Endothelial cell of umbilical vein (primary cell): Measurements from ENCODE around the gene TSEN2. TPM values are rescaled to one million over a fixed set of nuclear protein-coding genes. Genes with fewer than 3 reads are reported as not detected.

Source experiments
- BruUV-seq: library from RNA; stranded (reverse); fragments of 400-500 nt; replicated peaks from 2 replicates; lab custom pipeline; 2021; lab: Mats Ljungman, UMichigan
- CTCF ChIA-PET: fragments of 300-600, 350-600 bp; sonication (Branson Sonifier 250); formaldehyde crosslinking; loops from one replicate; lab custom pipeline; 2021; ENCODE audit warnings: antibody characterized with exemption, inconsistent platforms; lab: Charles Lee
- POLR2A ChIA-PET: fragments of 300-600, 350-600 bp; sonication (Branson Sonifier 250); formaldehyde crosslinking; loops from one replicate; lab custom pipeline; 2021; ENCODE audit warnings: antibody characterized with exemption, inconsistent platforms; lab: Charles Lee
- DNase-seq: peaks from one replicate; pipeline ENCODE4 v3.0.0-alpha.2; 2011; ENCODE audit warnings: low read depth, low spot score
- FAIRE-seq: peaks from 2 replicates; lab custom pipeline; 2011; peaks lifted over from hg19 to GRCh38; lab: Jason Lieb, UNC
- H2AFZ ChIP-seq: 2 replicates; pipeline ENCODE4 v1.6.0; 2012; ENCODE audit warnings: low read depth, low read length, control low read depth, inconsistent platforms
- H3K27ac ChIP-seq: 2 replicates; pipeline ENCODE4 v1.5.1; 2011; ENCODE audit warnings: low read depth, mild to moderate bottlenecking, control low read depth, low read length, moderate library complexity; ENCODE audit not compliant: insufficient read depth
- H3K27me3 ChIP-seq, 2 experiments: 2 replicates each; pipeline versions ENCODE4 v1.6.0 to v1.6.1; 2011; ENCODE audit warnings: low read length in 2 of 2, mixed read lengths in 1 of 2; ENCODE audit not compliant: control insufficient read depth in 2 of 2, insufficient read depth in 2 of 2
- H3K36me3 ChIP-seq, 2 experiments: 2 replicates in 1 of 2; 3 replicates in 1 of 2; pipeline ENCODE4 v1.5.1; 2011; ENCODE audit warnings: low read length in 2 of 2, mild to moderate bottlenecking in 1 of 2, moderate library complexity in 1 of 2; ENCODE audit not compliant: control insufficient read depth in 2 of 2, insufficient read depth in 2 of 2; ENCODE audit errors: extremely low read depth in 1 of 2
- H3K4me1 ChIP-seq: 3 replicates; pipeline ENCODE4 v1.5.1; 2011; ENCODE audit warnings: mild to moderate bottlenecking, low read length; ENCODE audit not compliant: control insufficient read depth, insufficient read depth; ENCODE audit errors: extremely low read depth
- H3K4me2 ChIP-seq: 2 replicates; pipeline ENCODE4 v1.6.1; 2011; ENCODE audit warnings: low read length, control low read depth, mixed read lengths; ENCODE audit not compliant: insufficient read depth
- H3K4me3 ChIP-seq, 3 experiments: fragments of 200-600 bp in 1 of 3; sonication (generic), shearing (Covaris generic) in 1 of 3; replicated peaks in 1 of 3; 2 replicates each; pipeline ENCODE4 v1.5.1; 2011 to 2016; ENCODE audit warnings: control low read depth in 3 of 3, low read length in 3 of 3, mild to moderate bottlenecking in 2 of 3, inconsistent platforms in 1 of 3, low read depth in 1 of 3, moderate library complexity in 1 of 3; ENCODE audit not compliant: insufficient read depth in 1 of 3
- H3K79me2 ChIP-seq: 2 replicates; pipeline ENCODE4 v1.6.0; 2012; ENCODE audit warnings: low read length, inconsistent platforms; ENCODE audit not compliant: control insufficient read depth, insufficient read depth
- H3K9ac ChIP-seq: replicated peaks from 2 replicates; pipeline ENCODE3; 2011; ENCODE audit warnings: low read length, control low read depth; ENCODE audit not compliant: insufficient read depth; ENCODE audit errors: extremely low read depth
- H3K9me1 ChIP-seq: replicated peaks from 3 replicates; pipeline ENCODE4 v1.6.0; 2011; ENCODE audit warnings: mild to moderate bottlenecking, low read length; ENCODE audit not compliant: control insufficient read depth, insufficient read depth; ENCODE audit errors: extremely low read depth
- H3K9me3 ChIP-seq: replicated peaks from 2 replicates; pipeline ENCODE4 v1.5.1; 2012; ENCODE audit warnings: low read length, inconsistent platforms; ENCODE audit not compliant: control insufficient read depth, insufficient read depth
- H4K20me1 ChIP-seq: replicated peaks from 2 replicates; pipeline ENCODE3; 2011; ENCODE audit warnings: mild to moderate bottlenecking, low read length; ENCODE audit not compliant: control insufficient read depth, insufficient read depth; ENCODE audit errors: extremely low read depth
- CTCF ChIP-seq, 2 donors: IDR thresholded peaks; 1 replicate in 1 of 2; 2 replicates in 1 of 2; pipeline ENCODE4 v1.5.1; 2011; ENCODE audit warnings: low read length in 2 of 2, mild to moderate bottlenecking in 2 of 2, moderate library complexity in 2 of 2, control low read depth in 1 of 2, inconsistent platforms in 1 of 2, low read depth in 1 of 2; ENCODE audit not compliant: insufficient read depth in 1 of 2; ENCODE audit errors: extremely low read depth in 1 of 2
- EZH2 ChIP-seq: IDR thresholded peaks from 2 replicates; pipeline ENCODE4 v1.6.1; 2012; ENCODE audit warnings: borderline replicate concordance, low read depth, mild to moderate bottlenecking, moderate library complexity, low read length, inconsistent platforms; ENCODE audit not compliant: severe bottlenecking
- FOS ChIP-seq: IDR thresholded peaks from 2 replicates; pipeline ENCODE4 v1.6.1; 2011; ENCODE audit warnings: mild to moderate bottlenecking, low read length, moderate library complexity, borderline replicate concordance; ENCODE audit not compliant: insufficient read depth
- GATA2 ChIP-seq: IDR thresholded peaks from 2 replicates; pipeline ENCODE4 v1.7.0; 2011; ENCODE audit warnings: low read depth, mild to moderate bottlenecking, moderate library complexity, mixed read lengths, low read length; ENCODE audit not compliant: insufficient read length, insufficient read depth
- JUN ChIP-seq: IDR thresholded peaks from 2 replicates; pipeline ENCODE4 v1.6.1; 2011; ENCODE audit warnings: borderline replicate concordance, low read depth; ENCODE audit not compliant: insufficient read length, insufficient read depth
- MYC ChIP-seq: IDR thresholded peaks from one replicate; pipeline ENCODE4 v1.6.1; 2011; ENCODE audit warnings: mild to moderate bottlenecking, low read depth, low read length
- POLR2A ChIP-seq: IDR thresholded peaks from 2 replicates; pipeline ENCODE4 v1.6.1; 2012; ENCODE audit warnings: low read depth, mild to moderate bottlenecking, control low read depth, low read length
- POLR2AphosphoS5 ChIP-seq: IDR thresholded peaks from 2 replicates; pipeline ENCODE4 v1.6.1; 2012; ENCODE audit warnings: low read depth, mild to moderate bottlenecking, control low read depth, low read length, moderate library complexity; ENCODE audit not compliant: insufficient read depth
- dilution Hi-C: fragments of 300-500 bp; cut with MboI; formaldehyde crosslinking; loops from one replicate; pipeline ENCODE4 v1.15.0; 2019; ENCODE audit warnings: low sequenced_read_pairs; ENCODE audit not compliant: extremely low pct_ligation_motif_present
- intact Hi-C: fragments of 100-400 bp; cut with micrococcal nuclease; formaldehyde crosslinking; loops from one replicate; pipeline ENCODE4 v1.10.0; 2022
- polyA plus RNA-seq, 4 experiments: library from polyadenylated mRNA; depleted of rRNA in 3 of 4; stranded (reverse) in 3 of 4; unstranded in 1 of 4; fragments of >200 nt; gene quantifications; 2 replicates each; pipeline versions ENCODE4 v1.2.1 to v1.2.3, GENCODE V29; 2011 to 2012; ENCODE audit warnings: missing spikeins in 1 of 4
- total RNA-seq: library from RNA; stranded (reverse); gene quantifications from 2 replicates; pipeline ENCODE4 v1.2.3, GENCODE V29; 2021

The TSEN2 gene
- total and polyA plus RNA-seq, 2 donors (not counting 3 experiments of a cell fraction or from before 2014, with no cell fraction given), result 8.3 to 12.1 TPM

GRCh38 chr3:12516873-12517272 lies 32.6 kb downstream of the TSEN2 start:
- Histone ChIP-seq H3K4me3 (no peak overlapping the region), H3K79me2 (no peaks in the 10 kb centered on the region), H3K9ac (no peak overlapping the region), H3K9me3 (no peaks in the 10 kb centered on the region), H3K4me1 (no peaks in the 10 kb centered on the region), H3K36me3 (no peaks in the 10 kb centered on the region), H3K9me1 (no peaks in the 10 kb centered on the region), H3K27me3 (no peaks in the 10 kb centered on the region), H4K20me1 (no peaks in the 10 kb centered on the region), H3K27ac (no peak overlapping the region), H2AFZ (no peak overlapping the region), H3K4me2 (no peak overlapping the region)
- no peak for FAIRE-seq
- TF ChIP-seq POLR2A, result no peak
- no peak for TF ChIP-seq JUN
- no peak for TF ChIP-seq GATA2
- no peak for TF ChIP-seq CTCF (IDR thresholded peaks at IDR 0.05; ENCODE audit: extremely low read depth in 1 of 2, insufficient read depth in 1 of 2, low read depth in 1 of 2, low read length in 2 of 2)
- TF ChIP-seq FOS, result no peak
- no peak for TF ChIP-seq POLR2AphosphoS5
- TF ChIP-seq EZH2, result no peak
- no peak for TF ChIP-seq MYC
- BruUV-seq, result no TSS peak
- ChIA-PET POLR2A (no interaction called here), CTCF (no interaction called here)
- DNase-seq, result no peak
- intact Hi-C loops (no loop called here), dilution Hi-C loops (no loop called here)
